NAMALWA (cell line): ENCODE measurements around the gene OGFOD1.
A peak's percentile ranks its signal among the peaks of the same experiment; 100 is the strongest.

Experiments used
- DNase-seq: peaks from one replicate; pipeline ENCODE4 v3.0.0-alpha.2; 2015; ENCODE audit warnings: low spot score

The OGFOD1 gene

GRCh38 chr16:56426585-56426984, 24.8 kb upstream of the OGFOD1 start:
- no peak for DNase-seq

- DNase-seq, result no peak
These were observed 23.3 kb upstream of the OGFOD1 start for GRCh38 chr16:56428091-56428490.

- no peak for DNase-seq
These were observed 15.1 kb upstream of the OGFOD1 start for GRCh38 chr16:56436258-56436657.

- no peak for DNase-seq
These were observed 13.3 kb upstream of the OGFOD1 start for GRCh38 chr16:56438038-56438437.

GRCh38 chr16:56447286-56447685, 4.1 kb upstream of the OGFOD1 start:
- DNase-seq, result no peak

GRCh38 chr16:56448005-56448404, 3.3 kb upstream of the OGFOD1 start:
- DNase-seq, result no peak

GRCh38 chr16:56450275-56450985, 924 bp upstream of the OGFOD1 start:
- DNase-seq, result no peak

- peak; percentile 19 for DNase-seq
These were observed 667 bp downstream of the OGFOD1 start for GRCh38 chr16:56451753-56452689.

GRCh38 chr16:56457927-56458470, 6.6 kb downstream of the OGFOD1 start:
- no peak for DNase-seq

GRCh38 chr16:56460101-56460500, 8.7 kb downstream of the OGFOD1 start:
- DNase-seq, result no peak

GRCh38 chr16:56462064-56462796, 10.9 kb downstream of the OGFOD1 start:
- DNase-seq, result no peak

GRCh38 chr16:56463153-56463552, 11.8 kb downstream of the OGFOD1 start:
- no peak for DNase-seq

- no peak for DNase-seq
These were observed 15.0 kb downstream of the OGFOD1 start for GRCh38 chr16:56466344-56466743.

GRCh38 chr16:56468800-56469199, 17.4 kb downstream of the OGFOD1 start:
- DNase-seq, result no peak

- no peak for DNase-seq
These were observed 18.4 kb downstream of the OGFOD1 start for GRCh38 chr16:56469748-56470147.

- no peak for DNase-seq
These were observed 18.9 kb downstream of the OGFOD1 start for GRCh38 chr16:56470232-56470631.

- DNase-seq, result no peak
These were observed 19.3 kb downstream of the OGFOD1 start for GRCh38 chr16:56470666-56471065.

- no peak for DNase-seq
These were observed 23.8 kb downstream of the OGFOD1 start for GRCh38 chr16:56475201-56475600.

- no peak for DNase-seq
These were observed 25.9 kb downstream of the OGFOD1 start for GRCh38 chr16:56477096-56477878.

- DNase-seq, result no peak
These were observed 27.1 kb downstream of the OGFOD1 start for GRCh38 chr16:56478281-56479049.

- no peak for DNase-seq
These were observed 28.1 kb downstream of the OGFOD1 start for GRCh38 chr16:56479469-56479868.
